ENCODE data around the gene PRDM16. TPM values are rescaled to one million over a fixed set of nuclear protein-coding genes. Genes with fewer than 3 reads are reported as not detected.

The PRDM16 gene
- polyA plus RNA-seq, 1 of the 3 experiments (the other 2 are of a cell fraction): not detected

DNA sequence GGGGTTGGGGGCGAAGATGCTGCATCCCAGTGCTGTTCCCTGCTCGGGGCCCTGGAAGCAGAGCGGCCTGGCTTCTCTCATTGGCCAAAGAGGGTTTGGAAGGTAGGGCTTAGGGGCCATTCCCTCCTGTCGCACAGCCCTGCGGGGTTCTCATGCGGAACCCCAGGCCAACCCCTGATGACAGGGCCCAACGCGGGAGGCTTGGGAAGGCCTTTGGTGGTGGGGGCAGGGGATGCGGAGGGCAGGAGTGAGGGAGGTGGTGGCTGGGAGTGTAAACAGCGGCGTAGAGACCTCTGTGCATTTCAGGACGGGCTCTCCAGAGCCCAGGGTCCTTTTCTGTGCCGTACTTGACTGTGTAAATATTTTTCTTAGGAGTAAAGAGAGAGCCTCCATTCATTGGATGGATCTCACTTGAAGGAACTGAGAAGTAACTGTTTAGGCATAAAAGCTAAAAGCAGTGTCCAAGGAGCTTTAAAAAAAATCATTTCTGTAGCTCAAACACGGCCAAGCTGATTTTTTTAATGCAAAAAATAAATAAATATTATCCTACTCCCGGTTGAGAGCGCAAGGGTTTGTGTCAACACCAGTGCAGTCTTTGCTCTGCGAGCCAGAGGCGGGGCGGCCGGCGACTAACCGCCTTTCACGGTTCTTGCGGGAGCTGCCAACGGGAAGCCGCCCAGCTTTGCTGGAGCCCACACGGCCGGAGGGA lies 169.1 kb downstream of the PRDM16 start:
- CTCF ChIA-PET: interaction anchor here (1.1 kb wide), 2 partner anchors 11 to 15 kb away, joined by 3 to 4 read pairs; no protein-coding TSS in a partner anchor

More for the DNA sequence above, 169.1 kb downstream of the PRDM16 start:
- TF ChIP-seq RCOR1 (IDR thresholded peaks at IDR 0.05; ENCODE audit: low read length): no peak
- TF ChIP-seq, protein P1, sequence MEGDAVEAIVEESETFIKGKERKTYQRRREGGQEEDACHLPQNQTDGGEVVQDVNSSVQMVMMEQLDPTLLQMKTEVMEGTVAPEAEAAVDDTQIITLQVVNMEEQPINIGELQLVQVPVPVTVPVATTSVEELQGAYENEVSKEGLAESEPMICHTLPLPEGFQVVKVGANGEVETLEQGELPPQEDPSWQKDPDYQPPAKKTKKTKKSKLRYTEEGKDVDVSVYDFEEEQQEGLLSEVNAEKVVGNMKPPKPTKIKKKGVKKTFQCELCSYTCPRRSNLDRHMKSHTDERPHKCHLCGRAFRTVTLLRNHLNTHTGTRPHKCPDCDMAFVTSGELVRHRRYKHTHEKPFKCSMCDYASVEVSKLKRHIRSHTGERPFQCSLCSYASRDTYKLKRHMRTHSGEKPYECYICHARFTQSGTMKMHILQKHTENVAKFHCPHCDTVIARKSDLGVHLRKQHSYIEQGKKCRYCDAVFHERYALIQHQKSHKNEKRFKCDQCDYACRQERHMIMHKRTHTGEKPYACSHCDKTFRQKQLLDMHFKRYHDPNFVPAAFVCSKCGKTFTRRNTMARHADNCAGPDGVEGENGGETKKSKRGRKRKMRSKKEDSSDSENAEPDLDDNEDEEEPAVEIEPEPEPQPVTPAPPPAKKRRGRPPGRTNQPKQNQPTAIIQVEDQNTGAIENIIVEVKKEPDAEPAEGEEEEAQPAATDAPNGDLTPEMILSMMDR (IDR thresholded peaks at IDR 0.05): no peak
- no peak for TF ChIP-seq SIN3A (IDR thresholded peaks at IDR 0.05; ENCODE audit: borderline replicate concordance, low read depth, low read length)
- TF ChIP-seq, protein P2, sequence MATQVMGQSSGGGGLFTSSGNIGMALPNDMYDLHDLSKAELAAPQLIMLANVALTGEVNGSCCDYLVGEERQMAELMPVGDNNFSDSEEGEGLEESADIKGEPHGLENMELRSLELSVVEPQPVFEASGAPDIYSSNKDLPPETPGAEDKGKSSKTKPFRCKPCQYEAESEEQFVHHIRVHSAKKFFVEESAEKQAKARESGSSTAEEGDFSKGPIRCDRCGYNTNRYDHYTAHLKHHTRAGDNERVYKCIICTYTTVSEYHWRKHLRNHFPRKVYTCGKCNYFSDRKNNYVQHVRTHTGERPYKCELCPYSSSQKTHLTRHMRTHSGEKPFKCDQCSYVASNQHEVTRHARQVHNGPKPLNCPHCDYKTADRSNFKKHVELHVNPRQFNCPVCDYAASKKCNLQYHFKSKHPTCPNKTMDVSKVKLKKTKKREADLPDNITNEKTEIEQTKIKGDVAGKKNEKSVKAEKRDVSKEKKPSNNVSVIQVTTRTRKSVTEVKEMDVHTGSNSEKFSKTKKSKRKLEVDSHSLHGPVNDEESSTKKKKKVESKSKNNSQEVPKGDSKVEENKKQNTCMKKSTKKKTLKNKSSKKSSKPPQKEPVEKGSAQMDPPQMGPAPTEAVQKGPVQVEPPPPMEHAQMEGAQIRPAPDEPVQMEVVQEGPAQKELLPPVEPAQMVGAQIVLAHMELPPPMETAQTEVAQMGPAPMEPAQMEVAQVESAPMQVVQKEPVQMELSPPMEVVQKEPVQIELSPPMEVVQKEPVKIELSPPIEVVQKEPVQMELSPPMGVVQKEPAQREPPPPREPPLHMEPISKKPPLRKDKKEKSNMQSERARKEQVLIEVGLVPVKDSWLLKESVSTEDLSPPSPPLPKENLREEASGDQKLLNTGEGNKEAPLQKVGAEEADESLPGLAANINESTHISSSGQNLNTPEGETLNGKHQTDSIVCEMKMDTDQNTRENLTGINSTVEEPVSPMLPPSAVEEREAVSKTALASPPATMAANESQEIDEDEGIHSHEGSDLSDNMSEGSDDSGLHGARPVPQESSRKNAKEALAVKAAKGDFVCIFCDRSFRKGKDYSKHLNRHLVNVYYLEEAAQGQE (IDR thresholded peaks at IDR 0.05; ENCODE audit: low read depth, low read length): no peak
- no peak for TF ChIP-seq TAF1 (IDR thresholded peaks at IDR 0.05; ENCODE audit: borderline replicate concordance, low read depth, low read length)
- no peak for TF ChIP-seq NFIC (IDR thresholded peaks at IDR 0.05; ENCODE audit: borderline replicate concordance)
- TF ChIP-seq ELF1 (IDR thresholded peaks at IDR 0.05): no peak
- TF ChIP-seq, protein P3, sequence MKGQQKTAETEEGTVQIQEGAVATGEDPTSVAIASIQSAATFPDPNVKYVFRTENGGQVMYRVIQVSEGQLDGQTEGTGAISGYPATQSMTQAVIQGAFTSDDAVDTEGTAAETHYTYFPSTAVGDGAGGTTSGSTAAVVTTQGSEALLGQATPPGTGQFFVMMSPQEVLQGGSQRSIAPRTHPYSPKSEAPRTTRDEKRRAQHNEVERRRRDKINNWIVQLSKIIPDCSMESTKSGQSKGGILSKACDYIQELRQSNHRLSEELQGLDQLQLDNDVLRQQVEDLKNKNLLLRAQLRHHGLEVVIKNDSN (IDR thresholded peaks at IDR 0.05; ENCODE audit: borderline replicate concordance, low read depth): no peak
- TF ChIP-seq CHD2 (IDR thresholded peaks at IDR 0.05; ENCODE audit: low read length, partially characterized antibody): no peak
- no peak for TF ChIP-seq POLR2AphosphoS5 (IDR thresholded peaks at IDR 0.05; ENCODE audit: low read depth, low read length)
- TF ChIP-seq, protein P4, sequence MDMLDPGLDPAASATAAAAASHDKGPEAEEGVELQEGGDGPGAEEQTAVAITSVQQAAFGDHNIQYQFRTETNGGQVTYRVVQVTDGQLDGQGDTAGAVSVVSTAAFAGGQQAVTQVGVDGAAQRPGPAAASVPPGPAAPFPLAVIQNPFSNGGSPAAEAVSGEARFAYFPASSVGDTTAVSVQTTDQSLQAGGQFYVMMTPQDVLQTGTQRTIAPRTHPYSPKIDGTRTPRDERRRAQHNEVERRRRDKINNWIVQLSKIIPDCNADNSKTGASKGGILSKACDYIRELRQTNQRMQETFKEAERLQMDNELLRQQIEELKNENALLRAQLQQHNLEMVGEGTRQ (IDR thresholded peaks at IDR 0.05; ENCODE audit: borderline replicate concordance, low read depth, low read length): no peak
- TF ChIP-seq GABPA (IDR thresholded peaks at IDR 0.05; ENCODE audit: low read depth): no peak
- no peak for TF ChIP-seq EZH2phosphoT487 (IDR thresholded peaks at IDR 0.05; ENCODE audit: borderline replicate concordance, low read depth)
- TF ChIP-seq, protein P5, sequence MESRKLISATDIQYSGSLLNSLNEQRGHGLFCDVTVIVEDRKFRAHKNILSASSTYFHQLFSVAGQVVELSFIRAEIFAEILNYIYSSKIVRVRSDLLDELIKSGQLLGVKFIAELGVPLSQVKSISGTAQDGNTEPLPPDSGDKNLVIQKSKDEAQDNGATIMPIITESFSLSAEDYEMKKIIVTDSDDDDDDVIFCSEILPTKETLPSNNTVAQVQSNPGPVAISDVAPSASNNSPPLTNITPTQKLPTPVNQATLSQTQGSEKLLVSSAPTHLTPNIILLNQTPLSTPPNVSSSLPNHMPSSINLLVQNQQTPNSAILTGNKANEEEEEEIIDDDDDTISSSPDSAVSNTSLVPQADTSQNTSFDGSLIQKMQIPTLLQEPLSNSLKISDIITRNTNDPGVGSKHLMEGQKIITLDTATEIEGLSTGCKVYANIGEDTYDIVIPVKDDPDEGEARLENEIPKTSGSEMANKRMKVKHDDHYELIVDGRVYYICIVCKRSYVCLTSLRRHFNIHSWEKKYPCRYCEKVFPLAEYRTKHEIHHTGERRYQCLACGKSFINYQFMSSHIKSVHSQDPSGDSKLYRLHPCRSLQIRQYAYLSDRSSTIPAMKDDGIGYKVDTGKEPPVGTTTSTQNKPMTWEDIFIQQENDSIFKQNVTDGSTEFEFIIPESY (IDR thresholded peaks at IDR 0.05; ENCODE audit: borderline replicate concordance, low read depth): no peak
- no peak for TF ChIP-seq SMC3 (IDR thresholded peaks at IDR 0.05; ENCODE audit: low read depth, low read length)
- TF ChIP-seq FOXJ3 (CRISPR knock-in tag; IDR thresholded peaks at IDR 0.05): no peak
- TF ChIP-seq, protein P6, sequence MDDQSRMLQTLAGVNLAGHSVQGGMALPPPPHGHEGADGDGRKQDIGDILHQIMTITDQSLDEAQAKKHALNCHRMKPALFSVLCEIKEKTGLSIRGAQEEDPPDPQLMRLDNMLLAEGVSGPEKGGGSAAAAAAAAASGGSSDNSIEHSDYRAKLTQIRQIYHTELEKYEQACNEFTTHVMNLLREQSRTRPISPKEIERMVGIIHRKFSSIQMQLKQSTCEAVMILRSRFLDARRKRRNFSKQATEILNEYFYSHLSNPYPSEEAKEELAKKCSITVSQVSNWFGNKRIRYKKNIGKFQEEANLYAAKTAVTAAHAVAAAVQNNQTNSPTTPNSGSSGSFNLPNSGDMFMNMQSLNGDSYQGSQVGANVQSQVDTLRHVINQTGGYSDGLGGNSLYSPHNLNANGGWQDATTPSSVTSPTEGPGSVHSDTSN (IDR thresholded peaks at IDR 0.05): no peak
- no peak for TF ChIP-seq MEF2A (IDR thresholded peaks at IDR 0.05; ENCODE audit: borderline replicate concordance, low read depth)
- TF ChIP-seq, protein P7, sequence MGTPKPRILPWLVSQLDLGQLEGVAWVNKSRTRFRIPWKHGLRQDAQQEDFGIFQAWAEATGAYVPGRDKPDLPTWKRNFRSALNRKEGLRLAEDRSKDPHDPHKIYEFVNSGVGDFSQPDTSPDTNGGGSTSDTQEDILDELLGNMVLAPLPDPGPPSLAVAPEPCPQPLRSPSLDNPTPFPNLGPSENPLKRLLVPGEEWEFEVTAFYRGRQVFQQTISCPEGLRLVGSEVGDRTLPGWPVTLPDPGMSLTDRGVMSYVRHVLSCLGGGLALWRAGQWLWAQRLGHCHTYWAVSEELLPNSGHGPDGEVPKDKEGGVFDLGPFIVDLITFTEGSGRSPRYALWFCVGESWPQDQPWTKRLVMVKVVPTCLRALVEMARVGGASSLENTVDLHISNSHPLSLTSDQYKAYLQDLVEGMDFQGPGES (IDR thresholded peaks at IDR 0.05; ENCODE audit: low read depth, low read length): no peak
- TF ChIP-seq FOSL2 (IDR thresholded peaks at IDR 0.05; ENCODE audit: borderline replicate concordance, low read depth): no peak
- no peaks in the 10 kb centered on the region for H3K36me3 ChIP-seq (replicated peaks in 1 of 2; ENCODE audit: control insufficient read depth in 1 of 2, insufficient read depth in 2 of 2, low read length in 1 of 2)
- H2AFZ ChIP-seq (ENCODE audit: low read depth): no peak overlapping the region
- no peak for DNase-seq
- H4K20me1 ChIP-seq (ENCODE audit: insufficient read depth): no peaks in the 10 kb centered on the region
- no peaks in the 10 kb centered on the region for H3K4me1 ChIP-seq (ENCODE audit: control insufficient read depth in 1 of 2, insufficient read depth in 2 of 2, low read depth in 1 of 2, low read length in 1 of 2)
- WGBS (ENCODE audit: low lambda C conversion rate): 61% methylated on average over 20 of the region's 28 CpGs
- no peak overlapping the region for H3K4me2 ChIP-seq
- H3K27ac ChIP-seq (ENCODE audit: low read depth in 2 of 2, low read length in 1 of 2): no peak overlapping the region
- H3K9me2 ChIP-seq: no peaks in the 10 kb centered on the region
- no peak overlapping the region for H3K9ac ChIP-seq
- H3K4me3 ChIP-seq (ENCODE audit: low read depth in 2 of 2, low read length in 1 of 2): no peak overlapping the region
- H3K79me2 ChIP-seq (ENCODE audit: insufficient read depth): no peaks in the 10 kb centered on the region
- POLR2A ChIA-PET: no interaction called here
- H3F3A ChIP-seq (replicated peaks; ENCODE audit: insufficient read depth): no peaks in the 10 kb centered on the region
- H3K27me3 ChIP-seq (ENCODE audit: insufficient read depth): no peaks in the 10 kb centered on the region
- H3K9me3 ChIP-seq: no peaks in the 10 kb centered on the region

Data from SK-N-SH (cell line).